Tibial artery (tissue), 4 donors: ENCODE results near the gene STAM2.

Experiments used
- DNase-seq, 2 donors: peaks; one replicate each; pipeline ENCODE4 v3.0.0-alpha.2; 2019
- H3K27ac ChIP-seq, 2 donors: fragments of 200-600 bp; sonication (generic) in 1 of 2; 1 replicate in 1 of 2; 2 replicates in 1 of 2; pipeline ENCODE4 v1.5.1; 2018 to 2019; ENCODE audit warnings: mild to moderate bottlenecking in 1 of 2
- H3K27me3 ChIP-seq, 2 donors: fragments of 200-600 bp; sonication (generic) in 1 of 2; one replicate each; pipeline versions ENCODE4 v1.5.1 to v1.6.0; 2016 to 2019
- H3K36me3 ChIP-seq, 3 donors: fragments of 200-600 bp; sonication (generic) in 2 of 3; one replicate each; pipeline ENCODE4 v1.5.1; 2016 to 2019; ENCODE audit warnings: mild to moderate bottlenecking in 2 of 3
- H3K4me1 ChIP-seq, 4 donors: fragments of 200-600 bp; sonication (generic) in 2 of 4; 1 replicate in 3 of 4; 2 replicates in 1 of 4; pipeline ENCODE4 v1.5.1; 2016 to 2019
- H3K4me3 ChIP-seq, 2 donors: fragments of 200-600 bp; sonication (generic) in 1 of 2; 1 replicate in 1 of 2; 2 replicates in 1 of 2; pipeline ENCODE4 v1.5.1; 2018 to 2019; ENCODE audit warnings: mild to moderate bottlenecking in 2 of 2
- H3K9me3 ChIP-seq, 3 donors: fragments of 200-600 bp; sonication (generic) in 1 of 3; one replicate each; pipeline ENCODE4 v1.5.1; 2016 to 2019
- CTCF ChIP-seq, 2 experiments: fragments of 200-600 bp in 1 of 2; fragments of 450-650 bp in 1 of 2; IDR thresholded peaks; one replicate each; pipeline ENCODE4 v1.5.1; 2017 to 2019; ENCODE audit warnings: antibody characterized with exemption in 2 of 2, mild to moderate bottlenecking in 1 of 2, moderate library complexity in 1 of 2
- intact Hi-C: fragments of 100-400 bp; cut with DNase I; formaldehyde crosslinking; loops from one replicate; pipeline ENCODE4 v1.15.0; 2023; ENCODE audit warnings: low total_unique reads

The STAM2 gene

GRCh38 chr2:152098496-152099366 lies 76.8 kb downstream of the STAM2 start, which contains the start of gene CACNB4:
Gene CACNB4 (minus strand): TSS chr2:152099044.
- DNase-seq, result no peak
- Histone ChIP-seq H3K4me3 (peak within 1 kb of the TSS; percentile 63 to 81), H3K27ac (peak within 1 kb of the TSS; percentile 65), H3K4me1 (peaks cover 0 to 25% (median 16%) of the 10 kb centered on the region in 4 donors), H3K27me3 (peaks cover 0 to 13% of the 10 kb centered on the region in 2 donors), H3K9me3 (no peaks in the 10 kb centered on the region), H3K36me3 (no peaks in the 10 kb centered on the region)
- intact Hi-C loops, result no loop called here
- TF ChIP-seq CTCF (IDR thresholded peaks at IDR 0.05), result no peak

GRCh38 chr2:152097801-152098495 lies 77.6 kb downstream of the STAM2 start:
- H3K27ac ChIP-seq, result peak overlapping the region; percentile 65

GRCh38 chr2:152097290-152097800 lies 78.2 kb downstream of the STAM2 start:
- Histone ChIP-seq H3K4me3 (peak overlapping the region; percentile 63 to 81), H3K9me3 (no peaks in the 10 kb centered on the region), H3K27me3 (peaks cover 0 to 10% of the 10 kb centered on the region in 2 donors), H3K4me1 (peaks cover 0 to 25% (median 16%) of the 10 kb centered on the region in 4 donors), H3K27ac (peak overlapping the region; percentile 65), H3K36me3 (no peaks in the 10 kb centered on the region)
- no peak for DNase-seq
- TF ChIP-seq CTCF (IDR thresholded peaks at IDR 0.05), result no peak
- intact Hi-C loops, result no loop called here

More at GRCh38 chr2:152097801-152098495, 77.6 kb downstream of the STAM2 start:
- no peak for TF ChIP-seq CTCF (IDR thresholded peaks at IDR 0.05)
- Histone ChIP-seq H3K4me3 (peak overlapping the region; percentile 63 to 81), H3K9me3 (no peaks in the 10 kb centered on the region), H3K36me3 (no peaks in the 10 kb centered on the region), H3K27me3 (peaks cover 0 to 10% of the 10 kb centered on the region in 2 donors), H3K4me1 (peaks cover 0 to 25% (median 16%) of the 10 kb centered on the region in 4 donors)
- peak; percentile 39 to 71 for DNase-seq
- intact Hi-C loops, result no loop called here

GRCh38 chr2:152095146-152095545 lies 80.4 kb downstream of the STAM2 start:
- Histone ChIP-seq H3K4me3 (no peak overlapping the region), H3K4me1 (peaks cover 0 to 25% (median 16%) of the 10 kb centered on the region in 4 donors), H3K27me3 (no peaks in the 10 kb centered on the region), H3K36me3 (no peaks in the 10 kb centered on the region), H3K27ac (no peak overlapping the region), H3K9me3 (no peaks in the 10 kb centered on the region)
- DNase-seq, result no peak
- intact Hi-C loops, result no loop called here
- no peak for TF ChIP-seq CTCF (IDR thresholded peaks at IDR 0.05)

GRCh38 chr2:152094014-152094413 lies 81.5 kb downstream of the STAM2 start:
- no peak for TF ChIP-seq CTCF (IDR thresholded peaks at IDR 0.05)
- intact Hi-C loops, result no loop called here
- H3K9me3 ChIP-seq, result no peaks in the 10 kb centered on the region
- H3K4me3 ChIP-seq, result no peak overlapping the region
- no peaks in the 10 kb centered on the region for H3K36me3 ChIP-seq
- DNase-seq, result no peak
- H3K27ac ChIP-seq, result no peak overlapping the region
- peaks cover 0 to 18% (median 12%) of the 10 kb centered on the region in 4 donors for H3K4me1 ChIP-seq
- H3K27me3 ChIP-seq, result no peaks in the 10 kb centered on the region
